ENCODE measurements around the gene DBN1.

The DBN1 gene

DNA sequence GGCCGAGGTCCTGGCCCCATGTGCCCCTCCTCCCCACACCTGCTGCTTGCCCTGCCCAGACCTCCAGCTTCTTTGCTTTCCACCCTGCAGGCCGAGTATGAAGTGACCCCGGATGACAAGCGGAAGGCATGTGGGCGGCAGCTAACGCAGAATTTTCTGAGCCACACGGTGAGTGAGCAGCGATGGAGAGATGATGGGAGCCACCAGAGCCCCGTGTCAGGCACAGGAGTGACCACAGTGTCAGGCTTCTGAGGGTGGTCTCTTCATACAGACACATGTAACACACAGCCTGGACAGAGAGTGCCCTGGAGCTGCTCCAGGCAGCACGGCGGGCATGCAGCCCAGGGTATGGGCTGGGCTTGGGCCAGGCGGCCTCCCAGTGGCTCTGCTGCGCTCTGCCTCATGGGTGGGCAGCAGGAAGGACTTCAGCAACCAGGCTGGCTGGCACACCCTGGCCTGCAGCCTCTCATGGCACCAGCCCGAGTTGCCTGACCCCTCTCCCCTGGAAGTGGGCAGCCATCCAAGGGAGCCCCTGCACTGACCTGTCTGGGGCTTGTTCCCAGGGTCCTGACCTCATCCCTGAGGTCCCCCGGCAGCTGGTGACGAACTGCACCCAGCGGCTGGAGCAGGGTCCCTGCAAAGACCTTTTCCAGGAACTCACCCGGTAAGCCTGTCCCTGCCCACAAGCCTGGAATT lies 41.1 kb downstream of the DBN1 start:
- POLR2A ChIA-PET, result no interaction called here

GRCh38 chr5:177431317-177432142 lies 41.9 kb downstream of the DBN1 start:
- POLR2A ChIA-PET, result no interaction called here
- DNase-seq (ENCODE audit: low read depth, low spot score), result no peak
- H3K4me3 ChIP-seq (ENCODE audit: low read depth, low read length), result no peak overlapping the region
- TF ChIP-seq, protein P1, sequence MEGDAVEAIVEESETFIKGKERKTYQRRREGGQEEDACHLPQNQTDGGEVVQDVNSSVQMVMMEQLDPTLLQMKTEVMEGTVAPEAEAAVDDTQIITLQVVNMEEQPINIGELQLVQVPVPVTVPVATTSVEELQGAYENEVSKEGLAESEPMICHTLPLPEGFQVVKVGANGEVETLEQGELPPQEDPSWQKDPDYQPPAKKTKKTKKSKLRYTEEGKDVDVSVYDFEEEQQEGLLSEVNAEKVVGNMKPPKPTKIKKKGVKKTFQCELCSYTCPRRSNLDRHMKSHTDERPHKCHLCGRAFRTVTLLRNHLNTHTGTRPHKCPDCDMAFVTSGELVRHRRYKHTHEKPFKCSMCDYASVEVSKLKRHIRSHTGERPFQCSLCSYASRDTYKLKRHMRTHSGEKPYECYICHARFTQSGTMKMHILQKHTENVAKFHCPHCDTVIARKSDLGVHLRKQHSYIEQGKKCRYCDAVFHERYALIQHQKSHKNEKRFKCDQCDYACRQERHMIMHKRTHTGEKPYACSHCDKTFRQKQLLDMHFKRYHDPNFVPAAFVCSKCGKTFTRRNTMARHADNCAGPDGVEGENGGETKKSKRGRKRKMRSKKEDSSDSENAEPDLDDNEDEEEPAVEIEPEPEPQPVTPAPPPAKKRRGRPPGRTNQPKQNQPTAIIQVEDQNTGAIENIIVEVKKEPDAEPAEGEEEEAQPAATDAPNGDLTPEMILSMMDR (IDR thresholded peaks at IDR 0.05; ENCODE audit: insufficient read depth, low read length, missing control alignments), result no peak
- CTCF ChIA-PET, result interaction anchor here (0.7 to 1.2 kb wide), 2 partner anchors 9 to 22 kb away, joined by 3 read pairs; no protein-coding TSS in a partner anchor

More for the DNA sequence above, 41.1 kb downstream of the DBN1 start:
- TF ChIP-seq, protein P1 (IDR thresholded peaks at IDR 0.05; ENCODE audit: insufficient read depth, low read length, missing control alignments), result no peak
- no peak overlapping the region for H3K4me3 ChIP-seq (ENCODE audit: low read depth, low read length)
- CTCF ChIA-PET, result interaction anchor here (1.2 to 1.8 kb wide), 2 partner anchors 21 to 23 kb away, joined by 3 to 5 read pairs; no protein-coding TSS in a partner anchor
- DNase-seq (ENCODE audit: low read depth, low spot score), result no peak

DNA sequence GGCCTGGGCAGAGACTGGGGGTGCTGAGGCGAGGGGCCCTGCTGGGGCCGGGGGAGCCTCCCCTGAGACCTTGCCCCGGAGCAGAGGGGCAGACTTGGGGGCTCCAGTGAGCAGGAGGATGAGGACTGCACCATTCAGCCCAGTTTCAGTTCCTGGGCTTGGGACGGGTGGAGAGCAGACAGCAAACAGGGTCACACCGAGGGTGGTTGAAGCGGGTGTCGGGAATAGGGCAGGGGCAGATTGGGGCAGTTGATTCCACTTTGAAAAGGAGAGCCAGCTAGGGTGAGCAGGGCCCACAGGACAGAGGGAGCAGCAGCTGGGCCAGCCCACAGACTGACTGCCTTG lies 42.5 kb downstream of the DBN1 start:
- CTCF ChIA-PET, result interaction anchor here (1.2 kb wide), 1 partner anchor 22 kb away, joined by 3 read pairs; no protein-coding TSS in a partner anchor
- POLR2A ChIA-PET, result interaction anchor here (1.3 kb wide), 1 partner anchor 9 kb away, joined by 4 read pairs; no protein-coding TSS in a partner anchor

GRCh38 chr5:177430140-177430951 lies 43.1 kb downstream of the DBN1 start:
- POLR2A ChIA-PET, result interaction anchor here (1.3 kb wide), 1 partner anchor 10 kb away, joined by 4 read pairs; no protein-coding TSS in a partner anchor
- TF ChIP-seq, protein P1 (IDR thresholded peaks at IDR 0.05; ENCODE audit: insufficient read depth, low read length, missing control alignments), result no peak
- CTCF ChIA-PET, result interaction anchor here (2.0 to 6.0 kb wide), 2 partner anchors 25 to 40 kb away, joined by 9 to 47 read pairs; no protein-coding TSS in a partner anchor
- no peak overlapping the region for H3K4me3 ChIP-seq (ENCODE audit: low read depth, low read length)
- no peak for DNase-seq (ENCODE audit: low read depth, low spot score)

More for the DNA sequence above, 42.5 kb downstream of the DBN1 start:
- TF ChIP-seq, protein P1 (IDR thresholded peaks at IDR 0.05; ENCODE audit: insufficient read depth, low read length, missing control alignments), result no peak
- no peak for DNase-seq (ENCODE audit: low read depth, low spot score)
- no peak overlapping the region for H3K4me3 ChIP-seq (ENCODE audit: low read depth, low read length)

DNA sequence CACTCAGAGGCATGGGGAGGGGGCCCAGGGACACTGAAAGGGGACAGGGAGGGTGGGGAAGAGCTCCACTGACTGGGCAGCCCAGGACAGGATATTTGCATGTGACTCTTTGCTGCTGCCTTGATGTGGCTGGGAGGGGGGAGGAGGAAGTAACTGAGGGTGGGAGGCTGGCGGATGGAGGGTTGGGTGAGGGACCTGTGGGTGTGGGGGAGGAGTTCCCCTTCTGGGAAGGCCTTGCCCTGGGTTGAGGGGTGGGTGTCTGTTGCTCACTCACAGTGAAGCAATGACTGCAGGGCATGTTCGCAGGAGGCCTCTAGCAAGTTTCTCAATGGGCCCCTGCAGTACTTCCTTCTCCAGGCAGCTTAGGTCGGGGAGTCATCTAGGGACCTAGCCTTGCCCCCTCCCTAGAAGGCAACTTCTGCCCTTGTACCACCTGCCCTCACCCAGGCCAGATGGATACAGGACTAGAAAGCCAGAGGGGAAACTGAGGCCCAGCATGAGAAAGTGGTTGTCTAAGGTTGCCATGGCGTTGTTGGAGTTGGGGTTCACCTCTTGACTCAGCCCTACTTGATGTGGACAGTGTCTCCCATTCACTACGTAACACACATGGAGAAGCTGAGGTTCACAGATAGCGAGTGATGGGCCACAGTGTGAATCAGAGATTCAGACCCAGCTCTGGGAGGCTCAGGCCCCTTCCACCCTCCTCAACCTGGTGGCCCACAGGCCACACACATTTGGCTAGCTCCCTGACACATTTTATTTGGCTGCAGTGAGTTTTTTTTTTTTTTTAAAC lies 44.0 kb downstream of the DBN1 start:
- POLR2A ChIA-PET, result interaction anchor here (1.3 kb wide), 1 partner anchor 11 kb away, joined by 4 read pairs; no protein-coding TSS in a partner anchor
- CTCF ChIA-PET, result interaction anchor here (1.4 to 6.0 kb wide), 5 partner anchors 23 to 60 kb away, joined by 4 to 47 read pairs (median 9); no protein-coding TSS in a partner anchor
- TF ChIP-seq, protein P1 (IDR thresholded peaks at IDR 0.05; ENCODE audit: insufficient read depth, low read length, missing control alignments), result no peak
- no peak for DNase-seq (ENCODE audit: low read depth, low spot score)
- H3K4me3 ChIP-seq (ENCODE audit: low read depth, low read length), result no peak overlapping the region

Measured in AG04449 (cell line).